ENCODE data around the gene GPC6. TPM values are rescaled to one million over a fixed set of nuclear protein-coding genes. Genes with fewer than 3 reads are reported as not detected.

GPC6 gene
- 49.0 TPM for total RNA-seq

DNA sequence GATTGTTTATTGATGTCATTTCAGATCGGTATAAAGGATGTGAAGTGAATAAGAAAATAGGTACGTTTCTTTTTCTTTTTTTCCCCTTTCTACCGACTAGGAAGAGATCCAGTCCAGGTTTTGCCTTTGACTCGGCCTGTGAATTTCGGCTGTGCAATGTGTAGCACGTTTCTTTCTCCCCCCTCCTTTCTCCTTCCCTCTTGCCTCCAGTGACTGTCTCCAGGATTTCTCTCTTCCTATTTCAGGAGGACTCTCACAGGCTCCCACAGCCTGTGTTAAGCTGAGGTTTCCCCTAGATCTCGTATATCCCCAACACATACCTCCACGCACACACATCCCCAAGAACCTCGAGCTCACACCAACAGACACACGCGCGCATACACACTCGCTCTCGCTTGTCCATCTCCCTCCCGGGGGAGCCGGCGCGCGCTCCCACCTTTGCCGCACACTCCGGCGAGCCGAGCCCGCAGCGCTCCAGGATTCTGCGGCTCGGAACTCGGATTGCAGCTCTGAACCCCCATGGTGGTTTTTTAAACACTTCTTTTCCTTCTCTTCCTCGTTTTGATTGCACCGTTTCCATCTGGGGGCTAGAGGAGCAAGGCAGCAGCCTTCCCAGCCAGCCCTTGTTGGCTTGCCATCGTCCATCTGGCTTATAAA lies at the start of gene GPC6:
Gene GPC6, plus strand, starts transcription at position 185 of the 657 bp plus-strand sequence.

